Vagina (tissue), 2 donors: ENCODE data around the gene FHIT. TPM values are rescaled to one million over a fixed set of nuclear protein-coding genes. Genes with fewer than 3 reads are reported as not detected.

Source experiments
- DNase-seq, 2 donors: peaks; one replicate each; pipeline ENCODE4 v3.0.0-alpha.2; 2017; ENCODE audit errors: extremely low spot score in 2 of 2
- H3K27ac ChIP-seq: fragments of 200-600 bp; sonication (generic); one replicate; pipeline ENCODE4 v1.5.1; 2019
- H3K27me3 ChIP-seq: fragments of 200-600 bp; sonication (generic); one replicate; pipeline ENCODE4 v1.5.1; 2019
- H3K36me3 ChIP-seq, 2 donors: fragments of 200-600 bp; sonication (generic); one replicate each; pipeline ENCODE4 v1.5.1; 2017 to 2019
- H3K4me1 ChIP-seq: fragments of 200-600 bp; sonication (generic); one replicate; pipeline ENCODE4 v1.5.1; 2019
- H3K4me3 ChIP-seq, 2 donors: fragments of 200-600 bp; sonication (generic); 1 replicate in 1 of 2; 2 replicates in 1 of 2; pipeline ENCODE4 v1.5.1; 2016 to 2019
- H3K9me3 ChIP-seq: fragments of 200-600 bp; sonication (generic); one replicate; pipeline ENCODE4 v1.5.1; 2019
- POLR2A ChIP-seq, 2 donors: fragments of 450-650 bp; IDR thresholded peaks; one replicate each; pipeline ENCODE4 v1.6.1; 2017; ENCODE audit warnings: antibody characterized with exemption in 2 of 2, mild to moderate bottlenecking in 2 of 2, moderate library complexity in 2 of 2
- POLR2AphosphoS5 ChIP-seq, 2 donors: sonication (generic); formaldehyde crosslinking; IDR thresholded peaks; one replicate each; pipeline ENCODE4 v1.9.0; 2017; ENCODE audit warnings: antibody characterized with exemption in 2 of 2, mild to moderate bottlenecking in 2 of 2, low read depth in 1 of 2; ENCODE audit not compliant: insufficient read depth in 1 of 2
- intact Hi-C: fragments of 100-400 bp; cut with DNase I; formaldehyde crosslinking; loops from one replicate; pipeline ENCODE4 v1.15.1; 2023
- total RNA-seq: library from RNA; depleted of rRNA; stranded (reverse); fragments of >200 nt; gene quantifications from one replicate; pipeline ENCODE4 v1.2.3, GENCODE V29; 2016
- TF ChIP-seq, protein P1 (sequence below), 3 experiments: fragments of 450-650 bp in 2 of 3; fragments of 200-600 bp in 1 of 3; sonication (generic) in 1 of 3; IDR thresholded peaks; one replicate each; pipeline ENCODE4 v1.5.1; 2017 to 2019; ENCODE audit warnings: antibody characterized with exemption in 3 of 3, mild to moderate bottlenecking in 2 of 3, moderate library complexity in 2 of 3

The FHIT gene
- total RNA-seq, 1 donor from 2014 or later, result 7.9 TPM

- Histone ChIP-seq H3K27me3 (no peaks in the 10 kb centered on the region), H3K27ac (no peak overlapping the region), H3K4me1 (no peaks in the 10 kb centered on the region), H3K36me3 (no peaks in the 10 kb centered on the region), H3K4me3 (no peak overlapping the region), H3K9me3 (no peaks in the 10 kb centered on the region)
- intact Hi-C loops, result no loop called here
- DNase-seq, result no peak
- TF ChIP-seq, protein P1, sequence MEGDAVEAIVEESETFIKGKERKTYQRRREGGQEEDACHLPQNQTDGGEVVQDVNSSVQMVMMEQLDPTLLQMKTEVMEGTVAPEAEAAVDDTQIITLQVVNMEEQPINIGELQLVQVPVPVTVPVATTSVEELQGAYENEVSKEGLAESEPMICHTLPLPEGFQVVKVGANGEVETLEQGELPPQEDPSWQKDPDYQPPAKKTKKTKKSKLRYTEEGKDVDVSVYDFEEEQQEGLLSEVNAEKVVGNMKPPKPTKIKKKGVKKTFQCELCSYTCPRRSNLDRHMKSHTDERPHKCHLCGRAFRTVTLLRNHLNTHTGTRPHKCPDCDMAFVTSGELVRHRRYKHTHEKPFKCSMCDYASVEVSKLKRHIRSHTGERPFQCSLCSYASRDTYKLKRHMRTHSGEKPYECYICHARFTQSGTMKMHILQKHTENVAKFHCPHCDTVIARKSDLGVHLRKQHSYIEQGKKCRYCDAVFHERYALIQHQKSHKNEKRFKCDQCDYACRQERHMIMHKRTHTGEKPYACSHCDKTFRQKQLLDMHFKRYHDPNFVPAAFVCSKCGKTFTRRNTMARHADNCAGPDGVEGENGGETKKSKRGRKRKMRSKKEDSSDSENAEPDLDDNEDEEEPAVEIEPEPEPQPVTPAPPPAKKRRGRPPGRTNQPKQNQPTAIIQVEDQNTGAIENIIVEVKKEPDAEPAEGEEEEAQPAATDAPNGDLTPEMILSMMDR (IDR thresholded peaks at IDR 0.05), result no peak
- no peak for TF ChIP-seq POLR2AphosphoS5 (IDR thresholded peaks at IDR 0.05; ENCODE audit: insufficient read depth in 1 of 2, low read depth in 1 of 2)
- no peak for TF ChIP-seq POLR2A (IDR thresholded peaks at IDR 0.05)
Observed at GRCh38 chr3:59788133-59788532, 1463.1 kb downstream of the FHIT start.

DNA sequence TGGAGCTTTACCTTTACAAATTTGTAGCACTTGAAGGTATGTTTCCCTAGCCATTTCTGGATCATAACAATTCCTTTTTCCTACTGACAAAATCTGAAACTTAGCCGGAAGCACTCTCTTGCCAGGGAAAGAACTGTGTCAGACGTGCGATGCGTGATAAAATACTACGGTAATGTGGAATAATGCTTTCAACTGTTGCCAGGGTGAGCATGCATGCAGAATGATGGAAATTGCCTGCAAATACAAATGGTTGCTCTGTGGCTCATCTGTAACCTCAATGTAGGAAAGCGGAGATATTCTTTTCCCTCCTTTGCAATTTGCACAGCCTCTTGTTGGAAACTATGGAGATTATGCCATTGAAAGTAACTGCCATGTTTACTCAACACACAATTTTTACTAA is 1464.9 kb downstream of the FHIT start:
- H3K9me3 ChIP-seq, result no peaks in the 10 kb centered on the region
- H3K4me3 ChIP-seq, result no peak overlapping the region
- intact Hi-C loops, result no loop called here
- no peak for DNase-seq
- H3K27me3 ChIP-seq, result no peaks in the 10 kb centered on the region
- no peak for TF ChIP-seq POLR2AphosphoS5 (IDR thresholded peaks at IDR 0.05; ENCODE audit: insufficient read depth in 1 of 2, low read depth in 1 of 2)
- TF ChIP-seq, protein P1 (IDR thresholded peaks at IDR 0.05), result no peak
- TF ChIP-seq POLR2A (IDR thresholded peaks at IDR 0.05), result no peak
- no peak overlapping the region for H3K27ac ChIP-seq
- no peaks in the 10 kb centered on the region for H3K4me1 ChIP-seq
- no peaks in the 10 kb centered on the region for H3K36me3 ChIP-seq

DNA sequence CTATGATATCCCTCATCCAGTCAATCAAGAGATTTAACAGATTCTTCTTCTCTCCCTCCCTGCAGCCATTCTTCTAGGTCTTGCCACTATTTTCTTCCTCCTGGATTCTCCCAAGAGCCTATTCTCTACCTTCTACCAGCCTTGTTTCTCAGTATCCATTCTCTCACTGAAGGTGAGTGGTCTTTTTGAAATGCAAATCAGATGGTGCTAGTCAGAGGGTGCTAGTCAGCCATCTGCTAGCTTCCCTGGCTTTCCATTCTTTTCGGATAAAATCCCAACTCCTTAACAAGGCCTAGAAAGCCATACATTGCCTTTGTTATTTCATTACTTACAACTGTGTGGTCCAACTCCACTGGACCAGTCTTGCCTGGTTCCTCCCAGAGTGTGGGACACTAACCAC is 1467.1 kb downstream of the FHIT start:
- Histone ChIP-seq H3K4me3 (no peak overlapping the region), H3K9me3 (no peaks in the 10 kb centered on the region), H3K27me3 (no peaks in the 10 kb centered on the region), H3K27ac (no peak overlapping the region), H3K4me1 (no peaks in the 10 kb centered on the region), H3K36me3 (no peaks in the 10 kb centered on the region)
- no peak for TF ChIP-seq POLR2AphosphoS5 (IDR thresholded peaks at IDR 0.05; ENCODE audit: insufficient read depth in 1 of 2, low read depth in 1 of 2)
- no peak for TF ChIP-seq POLR2A (IDR thresholded peaks at IDR 0.05)
- TF ChIP-seq, protein P1 (IDR thresholded peaks at IDR 0.05), result no peak
- DNase-seq, result no peak
- intact Hi-C loops, result no loop called here

- intact Hi-C loops, result no loop called here
- H3K36me3 ChIP-seq, result no peaks in the 10 kb centered on the region
- H3K27ac ChIP-seq, result no peak overlapping the region
- DNase-seq, result no peak
- no peaks in the 10 kb centered on the region for H3K4me1 ChIP-seq
- H3K9me3 ChIP-seq, result no peaks in the 10 kb centered on the region
- no peak for TF ChIP-seq POLR2AphosphoS5 (IDR thresholded peaks at IDR 0.05; ENCODE audit: insufficient read depth in 1 of 2, low read depth in 1 of 2)
- no peak for TF ChIP-seq POLR2A (IDR thresholded peaks at IDR 0.05)
- TF ChIP-seq, protein P1 (IDR thresholded peaks at IDR 0.05), result no peak
- H3K4me3 ChIP-seq, result no peak overlapping the region
- no peaks in the 10 kb centered on the region for H3K27me3 ChIP-seq
Observed at GRCh38 chr3:59783468-59783988, 1467.7 kb downstream of the FHIT start.

DNA sequence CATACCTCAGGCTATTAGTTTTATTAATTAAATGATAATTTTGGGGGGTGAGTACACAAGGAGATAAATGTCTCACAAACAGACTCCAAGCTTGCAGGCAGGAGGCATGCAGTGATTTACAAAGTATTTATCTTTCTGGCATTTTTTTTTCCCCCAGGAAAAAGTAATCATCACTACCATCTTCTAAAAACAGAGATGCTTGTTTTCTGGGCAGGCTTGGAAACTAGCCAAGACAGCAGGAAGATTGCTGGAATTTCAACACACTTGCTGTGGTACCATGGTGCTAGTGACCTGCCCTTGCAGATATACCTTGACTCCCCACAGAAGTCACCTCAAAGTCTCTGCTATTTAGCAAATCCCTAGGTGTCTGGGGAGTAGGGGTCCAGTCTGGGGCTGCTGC is 1468.6 kb downstream of the FHIT start:
- intact Hi-C loops, result no loop called here
- no peak overlapping the region for H3K4me3 ChIP-seq
- DNase-seq, result no peak
- no peaks in the 10 kb centered on the region for H3K9me3 ChIP-seq
- TF ChIP-seq POLR2AphosphoS5 (IDR thresholded peaks at IDR 0.05; ENCODE audit: insufficient read depth in 1 of 2, low read depth in 1 of 2) (no peak), POLR2A (IDR thresholded peaks at IDR 0.05) (no peak)
- TF ChIP-seq, protein P1 (IDR thresholded peaks at IDR 0.05), result no peak
- no peaks in the 10 kb centered on the region for H3K4me1 ChIP-seq
- H3K27me3 ChIP-seq, result no peaks in the 10 kb centered on the region
- H3K27ac ChIP-seq, result no peak overlapping the region
- no peaks in the 10 kb centered on the region for H3K36me3 ChIP-seq
